Dermis microvascular lymphatic vessel endothelial cell (primary cell): ENCODE measurements around the gene DCP1B. TPM values are rescaled to one million over a fixed set of nuclear protein-coding genes. Genes with fewer than 3 reads are reported as not detected.

Experiments
- DNase-seq, 2 donors: peaks; one replicate each; pipeline versions ENCODE4 v3.0.0 to v3.0.0-alpha.2; 2010; ENCODE audit warnings: low read depth in 2 of 2
- total RNA-seq: library from RNA; depleted of rRNA; stranded (reverse); fragments of >200 nt; gene quantifications from 2 replicates; pipeline ENCODE4 v1.2.1, GENCODE V29; 2014

Gene DCP1B
- total RNA-seq, 1 donor from 2014 or later, result 3.9 TPM

DNA sequence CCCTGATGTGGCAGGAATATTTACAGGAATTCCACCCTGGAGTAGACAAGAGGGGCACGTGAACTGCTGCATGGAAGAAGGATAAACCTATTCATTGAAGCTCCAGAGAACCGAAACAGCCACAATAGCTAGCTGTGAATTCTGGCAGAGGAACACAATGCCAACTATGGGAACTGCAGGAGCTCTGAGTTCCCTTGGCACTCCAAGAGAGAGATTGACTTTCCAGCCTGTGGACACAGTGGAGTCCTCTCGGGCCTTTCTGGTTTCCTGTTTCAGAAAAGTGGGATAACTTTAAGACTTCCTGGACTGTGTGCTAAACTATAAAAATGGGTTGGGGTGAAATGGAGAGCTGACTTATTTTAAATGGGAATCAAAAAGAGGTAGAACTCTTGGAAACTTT is 97.7 kb downstream of the DCP1B start:
- DNase-seq, result no peak

GRCh38 chr12:1904875-1905274 is 99.4 kb downstream of the DCP1B start:
- DNase-seq, result no peak

DNA sequence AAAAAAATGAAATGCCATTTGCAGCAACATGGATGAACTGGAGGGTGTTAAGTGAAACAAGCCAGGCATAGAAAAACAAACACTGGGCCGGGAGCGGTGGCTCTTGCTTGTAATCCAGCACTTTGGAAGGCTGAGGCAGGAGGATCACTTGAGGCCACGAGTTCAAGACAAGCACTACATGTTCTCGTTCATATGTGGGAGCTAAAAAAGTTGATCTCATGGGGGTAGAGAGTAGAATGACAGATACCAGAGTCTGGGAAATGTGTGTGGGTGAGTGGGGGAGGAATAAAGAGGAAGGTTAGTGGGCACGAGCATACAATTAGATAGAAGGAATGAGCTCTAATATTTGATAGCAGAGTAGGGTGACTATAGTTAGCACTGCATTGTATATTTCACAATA is 107.3 kb downstream of the DCP1B start:
- no peak for DNase-seq

Other genes starting within 250 kb of the DCP1B start
- gene LRTM2, start 183.9 kb downstream of the DCP1B start, total RNA-seq, result not detected in 2 replicates
- gene CACNA2D4, start 85.8 kb downstream of the DCP1B start, total RNA-seq, result under 0.01 and 0.26 TPM in 2 replicates
- gene CACNA1C, start 48.5 kb upstream of the DCP1B start, total RNA-seq, result 0.38 and 0.51 TPM in 2 replicates